Posterior vena cava (tissue), 2 donors: Measurements from ENCODE around the gene CFAP141. TPM values are rescaled to one million over a fixed set of nuclear protein-coding genes. Genes with fewer than 3 reads are reported as not detected.

Experiments
- microRNA-seq, 2 donors: library from miRNA; unstranded; fragments of <30 nt; microRNA quantifications; one replicate each; pipeline ENCODE4 v1.2.0, GENCODE V29; 2020 to 2021; ENCODE audit warnings: borderline microRNAs expressed in 2 of 2
- total RNA-seq, 2 donors: library from RNA; stranded (reverse); fragmentation: NEBNext Ultra II Directional; extraction: Animal tissue kit (Norgen Biotek cat#: 25700); gene quantifications; one replicate each; pipeline ENCODE4 v1.2.1, GENCODE V29; 2021
- donor health status: DM: yes; HTN: yes; CAD: no.
- donor health status: DM: yes; HTN: yes; CAD: no.

CFAP141 gene
- total RNA-seq, 2 donors from 2014 or later: not detected

Small RNA genes within 50 kb of the gene (microRNA-seq; reads per million reads assigned to microRNA genes)
- gene MIR190B: 8.4 to 9.7 reads per million in 2 donors

Other genes starting within 250 kb of the CFAP141 start
- gene CRTC2, start 247.7 kb downstream of the CFAP141 start, total RNA-seq: 10 to 100 TPM; 26.6 to 31.0 TPM
- 10 to 100 TPM; 76.5 to 79.5 TPM for gene SLC39A1, start 242.8 kb downstream of the CFAP141 start, total RNA-seq
- gene CREB3L4, start 238.4 kb downstream of the CFAP141 start, total RNA-seq: 1 to 10 TPM; 3.2 to 5.3 TPM
- gene JTB, start 228.7 kb downstream of the CFAP141 start, total RNA-seq: 10 to 100 TPM; 77.5 to 78.2 TPM
- 100 to 1,000 TPM; 144 to 149 TPM for gene RAB13, start 220.0 kb downstream of the CFAP141 start, total RNA-seq
- gene RPS27, start 215.6 kb downstream of the CFAP141 start, total RNA-seq: 1,000 to 10,000 TPM; 1,661 to 1,802 TPM
- gene NUP210L, start 51.3 kb downstream of the CFAP141 start, total RNA-seq: under 1 TPM; 0.05 to 0.14 TPM
- 100 to 1,000 TPM; 177 to 189 TPM for gene TPM3, start 14.2 kb downstream of the CFAP141 start, total RNA-seq
- gene UBAP2L, start 14.6 kb upstream of the CFAP141 start, total RNA-seq: 100 to 1,000 TPM in 1 of 2 donors, 10 to 100 TPM in 1; 94.2 to 104 TPM
- gene HAX1, start 66.3 kb upstream of the CFAP141 start, total RNA-seq: 10 to 100 TPM; 63.9 to 71.6 TPM
- under 1 TPM in 1 of 2 donors, not detected in 1; 0.24 TPM for gene AQP10, start 114.8 kb upstream of the CFAP141 start, total RNA-seq
- gene ATP8B2, start 119.2 kb upstream of the CFAP141 start, total RNA-seq: 100 to 1,000 TPM; 130 to 153 TPM
- gene IL6R, start 199.0 kb upstream of the CFAP141 start, total RNA-seq: 10 to 100 TPM; 19.6 to 24.1 TPM